Fibroblast of mammary gland (primary cell): ENCODE data around the gene GRK5.

Experiments used
- DNase-seq: peaks from one replicate; pipeline ENCODE4 v3.0.0-alpha.2; 2010; ENCODE audit warnings: low read depth
- H3K4me3 ChIP-seq: 2 replicates; pipeline ENCODE4 v1.5.1; 2011; ENCODE audit warnings: low read depth, mild to moderate bottlenecking, low read length, moderate library complexity; ENCODE audit not compliant: control insufficient read depth
- CTCF ChIP-seq: conservative IDR thresholded peaks from 2 replicates; pipeline ENCODE4 v1.5.1; 2011; ENCODE audit warnings: low read depth, low read length, inconsistent platforms; ENCODE audit not compliant: control insufficient read depth, insufficient read depth

GRK5 gene

GRCh38 chr10:119333146-119333792 is 125.9 kb downstream of the GRK5 start:
- TF ChIP-seq CTCF, result no peak
- H3K4me3 ChIP-seq, result no peak overlapping the region
- DNase-seq, result peak; percentile 52

GRCh38 chr10:119335671-119336353 is 128.4 kb downstream of the GRK5 start:
- peak; percentile 34 for DNase-seq
- H3K4me3 ChIP-seq, result no peak overlapping the region
- TF ChIP-seq CTCF, result no peak

- H3K4me3 ChIP-seq, result no peak overlapping the region
- TF ChIP-seq CTCF, result no peak
- DNase-seq, result no peak
Observed at GRCh38 chr10:119336599-119336998, 129.2 kb downstream of the GRK5 start.

GRCh38 chr10:119337223-119337622 is 129.9 kb downstream of the GRK5 start:
- no peak for TF ChIP-seq CTCF
- DNase-seq, result no peak
- H3K4me3 ChIP-seq, result no peak overlapping the region

GRCh38 chr10:119337796-119338432 is 130.5 kb downstream of the GRK5 start:
- peak; percentile 52 for DNase-seq
- no peak for TF ChIP-seq CTCF

GRCh38 chr10:119339109-119339508 is 131.7 kb downstream of the GRK5 start:
- H3K4me3 ChIP-seq, result no peak overlapping the region
- TF ChIP-seq CTCF, result no peak
- DNase-seq, result no peak

More at GRCh38 chr10:119337796-119338432, 130.5 kb downstream of the GRK5 start:
- no peak overlapping the region for H3K4me3 ChIP-seq
